HL-60/S4 treated with phorbol 12-myristate 13-acetate at 8.2 ng/mL for 4 days and 3 days (cell line): ENCODE results near the gene BCAS1.
"Not testable (repeated sequence)": the region's sequence is repeated elsewhere in the genome, so short reads cannot be mapped to it uniquely, and the experiment has no call there.

Experiments
- in situ Hi-C: fragments of 300-500 bp; cut with MboI; formaldehyde crosslinking; loops from 2 replicates; pipeline ENCODE4 v1.15.0; 2022; ENCODE audit warnings: low sequenced_read_pairs

BCAS1 gene

GRCh38 chr20:53996584-53997486 is 73.6 kb downstream of the BCAS1 start:
- in situ Hi-C loops = no loop called here

DNA sequence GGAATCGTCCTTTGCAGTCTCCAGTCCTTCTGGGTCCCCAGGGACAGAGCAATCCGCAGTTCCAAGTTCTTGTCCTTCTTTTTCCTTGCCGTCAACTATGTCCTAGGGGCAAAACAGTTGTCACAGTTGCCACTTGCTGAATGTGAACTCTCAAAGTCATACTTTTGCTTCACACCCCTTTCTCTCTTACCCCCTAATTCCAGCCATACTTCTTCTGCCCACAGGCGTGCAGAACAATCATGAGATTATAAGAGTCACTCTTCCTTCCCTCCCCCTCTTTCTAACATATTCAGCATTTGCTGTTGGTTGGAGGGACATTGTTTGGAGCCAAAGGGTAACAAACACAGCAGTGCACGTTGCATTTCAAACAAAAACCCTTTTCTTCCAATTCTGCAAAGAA is 74.4 kb downstream of the BCAS1 start:
- in situ Hi-C loops = no loop called here

GRCh38 chr20:53994088-53994487 is 76.3 kb downstream of the BCAS1 start:
- in situ Hi-C loops = no loop called here

- in situ Hi-C loops = no loop called here
Observed at GRCh38 chr20:53993310-53993709, 77.1 kb downstream of the BCAS1 start.

DNA sequence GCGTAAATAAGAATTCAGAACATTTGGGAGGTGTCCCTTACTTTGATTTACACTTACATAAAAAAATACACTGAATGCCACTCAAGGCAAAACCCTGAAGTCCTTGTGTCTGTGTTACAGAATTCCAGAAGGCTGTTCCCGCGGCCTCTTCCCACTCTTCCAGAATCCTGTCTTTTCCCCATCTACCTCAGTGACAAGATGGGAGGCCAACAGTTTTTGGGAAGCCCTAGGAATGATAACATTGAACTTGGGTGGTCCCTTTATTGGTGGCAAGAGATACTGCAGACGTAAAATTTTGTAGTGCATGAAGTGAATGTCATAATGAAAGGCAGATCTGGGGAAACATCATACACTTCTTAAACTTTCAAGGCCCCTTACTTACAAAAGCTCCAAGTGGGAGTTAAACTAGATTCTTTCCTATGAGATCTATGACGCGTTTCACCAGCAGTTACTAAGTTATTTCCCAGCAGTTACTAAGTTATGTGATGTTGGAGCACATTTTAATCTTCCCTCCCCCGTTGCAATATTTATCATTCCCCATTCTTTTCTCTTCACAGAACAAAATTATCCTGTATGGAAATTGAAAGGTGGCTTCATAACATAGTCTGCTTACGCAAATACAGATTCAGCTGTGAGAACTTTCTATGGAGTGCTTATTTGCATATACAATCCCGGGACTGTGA is 79.5 kb downstream of the BCAS1 start:
- in situ Hi-C loops = no loop called here

- in situ Hi-C loops = no loop called here
Observed at GRCh38 chr20:53990003-53990402, 80.4 kb downstream of the BCAS1 start.

DNA sequence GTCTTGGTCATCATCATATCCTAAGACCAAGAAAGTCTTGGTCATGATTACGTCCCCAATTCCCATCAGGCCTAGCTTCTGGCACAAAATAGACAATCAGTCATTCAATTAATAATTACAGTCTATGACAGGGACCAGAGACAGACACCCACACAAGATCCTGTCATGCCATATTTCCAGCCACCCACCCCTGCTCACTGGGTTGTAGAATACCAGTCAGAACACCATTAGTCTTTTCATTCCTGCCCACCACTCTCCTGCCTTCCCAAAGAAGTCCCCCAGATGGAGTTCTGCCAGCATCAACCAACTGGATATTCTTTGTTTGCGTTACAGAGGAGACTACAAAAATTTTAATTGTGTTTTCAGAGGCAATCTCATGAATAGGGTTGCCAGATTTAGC is 81.0 kb downstream of the BCAS1 start:
- in situ Hi-C loops = no loop called here

DNA sequence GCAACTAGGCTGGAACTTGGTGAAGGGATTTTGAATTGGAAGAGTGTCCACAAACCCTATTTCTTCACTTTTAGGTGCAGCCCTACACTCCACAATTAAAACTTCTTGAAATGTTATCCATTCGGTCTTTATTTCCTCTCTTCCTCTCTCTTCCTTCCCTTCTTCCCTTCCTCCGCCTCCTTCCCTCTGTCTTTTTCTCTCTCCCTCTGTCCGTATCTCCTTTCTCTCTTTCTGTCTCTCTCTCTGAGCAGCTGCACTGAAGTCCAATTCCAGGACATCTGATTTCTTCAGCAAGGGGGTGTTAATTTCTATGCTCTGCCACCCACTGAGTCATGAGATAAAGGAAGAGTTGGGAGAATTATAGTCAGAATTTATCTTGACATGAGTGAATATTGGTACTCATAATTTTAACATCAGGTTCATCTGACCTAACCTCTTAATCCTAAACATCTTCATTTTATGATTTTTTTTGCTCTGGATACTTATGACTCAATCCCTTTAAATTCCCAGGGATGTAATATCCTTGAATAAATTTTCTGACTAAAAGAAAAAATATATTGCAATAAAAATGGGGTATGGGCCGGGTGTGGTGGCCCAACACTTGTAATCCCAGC is 84.2 kb downstream of the BCAS1 start:
- in situ Hi-C loops = no loop called here

- in situ Hi-C loops = no loop called here
Observed at GRCh38 chr20:53985150-53985518, 85.3 kb downstream of the BCAS1 start.

DNA sequence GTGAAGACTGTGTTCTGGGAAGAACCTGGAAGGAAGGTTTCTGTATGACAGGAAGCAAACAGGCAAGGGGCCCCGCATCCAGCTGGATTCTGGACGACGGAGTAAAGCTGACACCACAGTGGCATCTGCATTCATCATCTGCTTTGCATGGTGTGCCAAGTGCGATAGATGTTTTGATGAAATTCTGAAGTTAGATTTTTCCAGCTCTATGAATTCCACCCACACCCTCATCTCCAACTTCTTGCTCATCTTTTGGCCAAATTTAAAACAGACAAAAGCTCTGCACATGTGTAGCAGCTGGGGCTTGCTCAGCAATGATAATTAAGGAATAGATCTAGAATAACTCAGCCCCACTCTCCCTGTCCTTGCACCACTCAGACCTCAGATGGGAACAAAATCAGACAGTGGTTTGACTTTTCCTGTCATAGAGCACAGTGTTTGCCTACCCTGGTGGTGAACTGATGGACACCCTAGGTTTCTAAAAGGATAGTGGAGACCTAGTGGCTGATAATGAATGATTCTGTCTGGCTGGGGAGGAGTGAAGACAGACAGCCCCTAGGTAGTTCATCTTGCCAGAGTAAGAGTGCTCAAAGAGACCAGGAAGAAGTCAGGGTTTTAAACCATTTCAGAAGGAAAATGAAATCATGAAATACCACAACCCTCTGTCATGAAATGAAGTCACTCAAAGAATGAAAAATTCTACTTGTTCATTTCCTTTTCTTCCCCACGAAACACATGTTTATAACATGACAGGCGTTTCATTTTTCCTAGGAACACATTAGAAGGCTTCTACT is 85.8 kb downstream of the BCAS1 start:
- in situ Hi-C loops = no loop called here

GRCh38 chr20:53983401-53983800 is 87.0 kb downstream of the BCAS1 start:
- in situ Hi-C loops = no loop called here

GRCh38 chr20:53982624-53983023 is 87.8 kb downstream of the BCAS1 start:
- in situ Hi-C loops = no loop called here

DNA sequence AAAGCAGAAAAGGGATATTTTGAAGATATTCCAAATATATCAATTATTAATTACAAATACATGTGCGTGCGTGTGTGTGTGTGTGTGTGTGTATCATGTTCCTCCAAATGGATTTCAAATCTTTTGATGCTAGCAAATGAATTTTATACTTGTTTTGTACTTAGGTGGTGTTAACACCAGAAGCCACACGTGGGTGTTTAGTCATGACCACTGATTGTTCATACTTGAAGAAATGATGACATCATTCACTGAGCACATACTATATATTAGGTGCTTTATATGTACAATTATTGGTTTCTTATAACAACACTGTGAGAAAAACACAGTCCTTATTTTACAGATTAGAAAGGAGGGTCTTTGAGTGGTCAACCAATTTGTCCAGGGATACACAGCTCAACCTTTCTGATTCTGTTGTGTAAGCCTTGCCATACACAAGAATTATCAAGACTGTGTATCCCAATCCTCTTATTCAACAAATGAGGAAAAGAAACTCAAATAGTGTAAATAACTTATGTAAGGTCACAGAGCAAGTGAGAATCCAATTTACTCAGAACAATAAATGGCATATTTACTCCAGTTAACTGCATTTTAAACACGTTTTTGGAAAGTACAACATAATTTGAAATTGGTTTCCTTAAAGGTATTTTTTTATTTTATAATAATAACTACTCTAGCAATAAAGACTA is 88.5 kb downstream of the BCAS1 start:
- in situ Hi-C loops = no loop called here

DNA sequence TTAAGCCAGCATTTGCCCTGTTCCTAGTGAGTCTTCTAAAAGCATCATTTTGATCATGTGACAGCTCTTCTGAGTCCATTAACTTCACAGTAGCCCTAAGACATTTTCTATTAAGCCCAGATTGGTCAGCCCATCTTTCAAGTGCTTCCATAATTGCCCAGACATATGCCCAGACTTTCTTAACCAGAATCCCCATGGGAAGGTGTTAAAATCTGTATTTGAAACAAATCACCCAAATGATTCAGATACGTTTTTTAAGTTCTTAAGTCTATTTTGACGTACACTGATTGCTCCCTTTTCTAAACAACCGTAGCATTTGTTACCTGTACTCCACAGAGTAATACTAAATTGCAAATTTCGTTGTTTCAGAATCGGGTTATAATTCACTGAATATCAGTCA is 89.3 kb downstream of the BCAS1 start:
- in situ Hi-C loops = no loop called here

- in situ Hi-C loops = no loop called here
Observed at GRCh38 chr20:53980031-53980465, 90.3 kb downstream of the BCAS1 start.

- in situ Hi-C loops = no loop called here
Observed at GRCh38 chr20:53978497-53978896, 91.9 kb downstream of the BCAS1 start.

- in situ Hi-C loops = no loop called here
Observed at GRCh38 chr20:53977391-53977790, 93.0 kb downstream of the BCAS1 start.

DNA sequence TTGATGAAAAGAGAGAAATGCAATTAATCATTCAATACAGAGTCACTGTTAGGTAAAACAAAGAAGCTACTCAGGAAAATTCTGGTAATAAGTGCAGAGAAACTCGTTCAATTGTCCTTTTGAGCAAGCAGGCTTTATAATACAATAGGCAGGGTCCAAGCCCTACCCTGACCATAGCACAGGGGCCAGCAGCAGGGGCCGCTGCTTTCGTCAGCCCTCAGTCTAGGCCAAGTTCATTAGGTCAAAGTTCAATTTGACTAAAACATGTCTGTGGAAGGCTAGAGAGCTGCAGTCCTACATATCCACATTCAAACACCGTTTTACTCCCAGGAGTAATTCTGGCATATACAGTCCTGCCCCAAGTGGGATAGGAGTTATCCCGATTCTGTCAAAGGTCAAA is 94.6 kb downstream of the BCAS1 start:
- in situ Hi-C loops = no loop called here

GRCh38 chr20:53974785-53975555 is 95.4 kb downstream of the BCAS1 start:
- in situ Hi-C loops = no loop called here

GRCh38 chr20:53973882-53974281 is 96.5 kb downstream of the BCAS1 start:
- in situ Hi-C loops = not testable (repeated sequence)
